ENCODE data around the gene DCAF8L2. TPM values are rescaled to one million over a fixed set of nuclear protein-coding genes. Genes with fewer than 3 reads are reported as not detected.

Gene DCAF8L2
- total and polyA plus RNA-seq, 2 of the 13 experiments (the other 11 are each of a cell fraction or from before 2014, with no cell fraction given): not detected

DNA sequence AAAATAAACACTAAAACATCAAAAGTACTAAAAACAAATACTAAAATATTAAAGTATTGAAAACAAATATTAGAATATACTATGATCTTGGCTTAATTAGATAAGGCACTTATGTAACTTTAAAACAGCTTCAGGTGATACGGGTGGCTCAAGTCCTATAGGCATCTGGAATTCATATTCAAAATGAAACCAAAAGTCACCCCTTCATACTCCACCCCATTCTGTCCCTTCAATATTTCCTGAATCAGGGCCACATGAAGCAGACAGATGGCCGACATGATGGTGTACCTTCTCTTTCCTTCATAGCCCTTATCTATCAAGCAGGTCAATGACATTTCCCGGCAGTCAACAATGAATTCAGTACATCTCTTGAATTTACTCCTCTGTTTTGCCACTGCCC is 145.8 kb downstream of the DCAF8L2 start (continued):
- TF ChIP-seq ZNF232 (CRISPR knock-in tag; IDR thresholded peaks at IDR 0.05; ENCODE audit: borderline replicate concordance) (no peak), ZNF761 (CRISPR knock-in tag; conservative IDR thresholded peaks at IDR 0.05) (no peak), ZNF138 (CRISPR knock-in tag; IDR thresholded peaks at IDR 0.05; ENCODE audit: low read depth) (no peak), ZNF703 (CRISPR knock-in tag; IDR thresholded peaks at IDR 0.05; ENCODE audit: borderline replicate concordance) (no peak), EHMT2 (IDR thresholded peaks at IDR 0.05; ENCODE audit: borderline replicate concordance, low read depth, low read length) (no peak), ZNF607 (CRISPR knock-in tag; IDR thresholded peaks at IDR 0.05; ENCODE audit: borderline replicate concordance) (no peak), NR2F2 (IDR thresholded peaks at IDR 0.05; ENCODE audit: borderline replicate concordance, low read depth) (no peak), SMARCE1 (IDR thresholded peaks at IDR 0.05; ENCODE audit: borderline replicate concordance) (no peak), SIN3A (IDR thresholded peaks at IDR 0.05; ENCODE audit: borderline replicate concordance, low read depth, low read length) (no peak)
- TF ChIP-seq, protein P1, sequence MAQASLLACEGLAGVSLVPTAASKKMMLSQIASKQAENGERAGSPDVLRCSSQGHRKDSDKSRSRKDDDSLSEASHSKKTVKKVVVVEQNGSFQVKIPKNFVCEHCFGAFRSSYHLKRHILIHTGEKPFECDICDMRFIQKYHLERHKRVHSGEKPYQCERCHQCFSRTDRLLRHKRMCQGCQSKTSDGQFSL (CRISPR knock-in tag; IDR thresholded peaks at IDR 0.05): no peak

DNA sequence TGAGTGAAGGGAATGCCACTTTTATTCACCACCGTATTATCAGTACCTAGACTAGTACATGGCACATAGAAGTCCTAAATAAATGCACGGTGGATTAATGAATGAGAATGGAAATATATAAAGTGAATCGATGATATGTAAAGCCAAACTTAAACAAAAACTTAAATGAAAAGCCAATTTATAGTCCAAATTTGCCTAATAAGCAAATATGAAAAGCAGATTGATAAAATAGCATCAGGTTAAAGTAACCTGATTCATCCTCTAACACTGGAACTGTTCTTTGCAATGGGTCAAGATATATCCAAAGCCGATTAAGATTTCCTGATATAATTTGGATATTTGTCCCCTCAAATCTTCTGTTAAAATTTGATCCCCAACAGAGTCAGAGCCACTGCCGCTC is 150.8 kb downstream of the DCAF8L2 start:
- ChIA-PET CTCF (ENCODE audit: low intra/inter-chr PET ratio, low total read pairs) (no interaction called here), POLR2A (no interaction called here)
- H3K36me3 ChIP-seq (replicated peaks in 1 of 2; ENCODE audit: control insufficient read depth in 1 of 2, insufficient read depth in 2 of 2, low read length in 2 of 2): no peaks in the 10 kb centered on the region
- no peaks in the 10 kb centered on the region for H3K79me2 ChIP-seq (ENCODE audit: insufficient read depth, low read length)
- no peak overlapping the region for H3K4me2 ChIP-seq (ENCODE audit: low read depth, low read length)
- in situ Hi-C loops (cut with HindIII; ENCODE audit: extremely low pct_ligation_motif_present, low pct_unique_long_range_greater_than_20kb) (no loop called here), intact Hi-C loops (cut with micrococcal nuclease; ENCODE audit: unreplicated experiment) (no loop called here)
- H3K4me1 ChIP-seq (ENCODE audit: insufficient read depth, low read length): no peaks in the 10 kb centered on the region
- H2AFZ ChIP-seq (ENCODE audit: low read length): no peak overlapping the region
- DNase-seq (ENCODE audit: low spot score): no peak
- no peaks in the 10 kb centered on the region for H3K27me3 ChIP-seq (ENCODE audit: control insufficient read depth in 1 of 2, insufficient read depth in 2 of 2, low read length in 2 of 2)
- ATAC-seq: no peak
- no peak overlapping the region for H3K4me3 ChIP-seq (replicated peaks in 1 of 3; ENCODE audit: insufficient read depth in 1 of 3, low read depth in 2 of 3, low read length in 3 of 3)
- 23% methylated on average over 5 of the region's 5 CpGs for WGBS (ENCODE audit: low lambda C conversion rate)
- no peak overlapping the region for H3K9ac ChIP-seq (ENCODE audit: insufficient read depth, low read depth, low read length)
- FAIRE-seq: no peak
- H3K9me3 ChIP-seq (ENCODE audit: low read length): no peaks in the 10 kb centered on the region
- no peak overlapping the region for H3K27ac ChIP-seq (ENCODE audit: extremely low read length, insufficient read depth, low read length)
- no TSS peak for BruUV-seq (replicated peaks)
- no peaks in the 10 kb centered on the region for H4K20me1 ChIP-seq (ENCODE audit: insufficient read depth, low read length)
- no peak for TF ChIP-seq YY1 (IDR thresholded peaks at IDR 0.05; ENCODE audit: insufficient read depth, insufficient replicate concordance, low read depth, low read length)
- TF ChIP-seq, protein P2, sequence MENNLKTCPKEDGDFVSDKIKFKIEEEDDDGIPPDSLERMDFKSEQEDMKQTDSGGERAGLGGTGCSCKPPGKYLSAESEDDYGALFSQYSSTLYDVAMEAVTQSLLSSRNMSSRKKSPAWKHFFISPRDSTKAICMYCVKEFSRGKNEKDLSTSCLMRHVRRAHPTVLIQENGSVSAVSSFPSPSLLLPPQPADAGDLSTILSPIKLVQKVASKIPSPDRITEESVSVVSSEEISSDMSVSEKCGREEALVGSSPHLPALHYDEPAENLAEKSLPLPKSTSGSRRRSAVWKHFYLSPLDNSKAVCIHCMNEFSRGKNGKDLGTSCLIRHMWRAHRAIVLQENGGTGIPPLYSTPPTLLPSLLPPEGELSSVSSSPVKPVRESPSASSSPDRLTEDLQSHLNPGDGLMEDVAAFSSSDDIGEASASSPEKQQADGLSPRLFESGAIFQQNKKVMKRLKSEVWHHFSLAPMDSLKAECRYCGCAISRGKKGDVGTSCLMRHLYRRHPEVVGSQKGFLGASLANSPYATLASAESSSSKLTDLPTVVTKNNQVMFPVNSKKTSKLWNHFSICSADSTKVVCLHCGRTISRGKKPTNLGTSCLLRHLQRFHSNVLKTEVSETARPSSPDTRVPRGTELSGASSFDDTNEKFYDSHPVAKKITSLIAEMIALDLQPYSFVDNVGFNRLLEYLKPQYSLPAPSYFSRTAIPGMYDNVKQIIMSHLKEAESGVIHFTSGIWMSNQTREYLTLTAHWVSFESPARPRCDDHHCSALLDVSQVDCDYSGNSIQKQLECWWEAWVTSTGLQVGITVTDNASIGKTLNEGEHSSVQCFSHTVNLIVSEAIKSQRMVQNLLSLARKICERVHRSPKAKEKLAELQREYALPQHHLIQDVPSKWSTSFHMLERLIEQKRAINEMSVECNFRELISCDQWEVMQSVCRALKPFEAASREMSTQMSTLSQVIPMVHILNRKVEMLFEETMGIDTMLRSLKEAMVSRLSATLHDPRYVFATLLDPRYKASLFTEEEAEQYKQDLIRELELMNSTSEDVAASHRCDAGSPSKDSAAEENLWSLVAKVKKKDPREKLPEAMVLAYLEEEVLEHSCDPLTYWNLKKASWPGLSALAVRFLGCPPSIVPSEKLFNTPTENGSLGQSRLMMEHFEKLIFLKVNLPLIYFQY (CRISPR knock-in tag; IDR thresholded peaks at IDR 0.05; ENCODE audit: borderline replicate concordance): no peak
- TF ChIP-seq MAFF (IDR thresholded peaks at IDR 0.05; ENCODE audit: low read depth, low read length): peak; percentile 38; the same call in 1 of the 2 replicates
- TF ChIP-seq TEAD3 (CRISPR knock-in tag; optimal IDR thresholded peaks at IDR 0.05; ENCODE audit: borderline replicate concordance): no peak
- TF ChIP-seq, protein P3, sequence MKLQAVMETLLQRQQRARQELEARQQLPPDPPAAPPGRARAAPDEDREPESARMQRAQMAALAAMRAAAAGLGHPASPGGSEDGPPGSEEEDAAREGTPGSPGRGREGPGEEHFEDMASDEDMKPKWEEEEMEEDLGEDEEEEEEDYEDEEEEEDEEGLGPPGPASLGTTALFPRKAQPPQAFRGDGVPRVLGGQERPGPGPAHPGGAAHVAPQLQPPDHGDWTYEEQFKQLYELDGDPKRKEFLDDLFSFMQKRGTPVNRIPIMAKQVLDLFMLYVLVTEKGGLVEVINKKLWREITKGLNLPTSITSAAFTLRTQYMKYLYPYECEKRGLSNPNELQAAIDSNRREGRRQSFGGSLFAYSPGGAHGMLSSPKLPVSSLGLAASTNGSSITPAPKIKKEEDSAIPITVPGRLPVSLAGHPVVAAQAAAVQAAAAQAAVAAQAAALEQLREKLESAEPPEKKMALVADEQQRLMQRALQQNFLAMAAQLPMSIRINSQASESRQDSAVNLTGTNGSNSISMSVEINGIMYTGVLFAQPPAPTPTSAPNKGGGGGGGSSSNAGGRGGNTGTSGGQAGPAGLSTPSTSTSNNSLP (IDR thresholded peaks at IDR 0.05; ENCODE audit: low read depth, low read length): no peak
- TF ChIP-seq, protein P4, sequence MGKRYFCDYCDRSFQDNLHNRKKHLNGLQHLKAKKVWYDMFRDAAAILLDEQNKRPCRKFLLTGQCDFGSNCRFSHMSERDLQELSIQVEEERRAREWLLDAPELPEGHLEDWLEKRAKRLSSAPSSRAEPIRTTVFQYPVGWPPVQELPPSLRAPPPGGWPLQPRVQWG (CRISPR knock-in tag; IDR thresholded peaks at IDR 0.05; ENCODE audit: borderline replicate concordance, low read depth): no peak
- TF ChIP-seq SATB2 (CRISPR knock-in tag; IDR thresholded peaks at IDR 0.05): no peak
- TF ChIP-seq MAFK (conservative IDR thresholded peaks at IDR 0.05 in 1 of 2, IDR thresholded peaks at IDR 0.05 in 1 of 2; ENCODE audit: low read length in 2 of 2): peak in 1 of 2 experiments; percentile 65; a peak in 2 of 4 replicates
- TF ChIP-seq ZNF383 (CRISPR knock-in tag; IDR thresholded peaks at IDR 0.05; ENCODE audit: borderline replicate concordance): no peak

Measured in HepG2 (cell line).